Ramos (cell line): ENCODE results near the gene SLC26A9.

Experiments used
- in situ Hi-C: fragments of 300-500 bp; cut with MboI; formaldehyde crosslinking; loops from one replicate; pipeline ENCODE4 v1.14.3; 2022; ENCODE audit warnings: low sequenced_read_pairs; ENCODE audit not compliant: unreplicated experiment

Gene SLC26A9

GRCh38 chr1:205943245-205943644, at the start of gene SLC26A9:
SLC26A9 (minus strand) TSS chr1:205943456; CDS start chr1:205935820, 7,636 bp downstream.
- in situ Hi-C loops: no loop called here

GRCh38 chr1:205992218-205992882, 49.1 kb upstream of the SLC26A9 start:
- in situ Hi-C loops: no loop called here

GRCh38 chr1:205991237-205991636, 48.0 kb upstream of the SLC26A9 start:
- in situ Hi-C loops: no loop called here

- in situ Hi-C loops: no loop called here
Measured at GRCh38 chr1:205990226-205990625, 47.0 kb upstream of the SLC26A9 start.

GRCh38 chr1:205989786-205990185, 46.5 kb upstream of the SLC26A9 start:
- in situ Hi-C loops: no loop called here

GRCh38 chr1:205988585-205988995, 45.3 kb upstream of the SLC26A9 start:
- in situ Hi-C loops: no loop called here

GRCh38 chr1:205986861-205987260, 43.6 kb upstream of the SLC26A9 start:
- in situ Hi-C loops: no loop called here

- in situ Hi-C loops: no loop called here
Measured at GRCh38 chr1:205986292-205986691, 43.0 kb upstream of the SLC26A9 start.

GRCh38 chr1:205985330-205986005, 42.2 kb upstream of the SLC26A9 start:
- in situ Hi-C loops: no loop called here

GRCh38 chr1:205983925-205984725, 40.9 kb upstream of the SLC26A9 start:
- in situ Hi-C loops: loop anchor here (5.0 kb wide), 1 partner anchor 322 kb away; no protein-coding TSS in a partner anchor

- in situ Hi-C loops: loop anchor here (5.0 kb wide), 1 partner anchor 319 kb away; no protein-coding TSS in a partner anchor
Measured at GRCh38 chr1:205981257-205981656, 38.0 kb upstream of the SLC26A9 start.

GRCh38 chr1:205980237-205980870, 37.1 kb upstream of the SLC26A9 start:
- in situ Hi-C loops: loop anchor here (5.0 kb wide), 1 partner anchor 318 kb away; no protein-coding TSS in a partner anchor

GRCh38 chr1:205979301-205979700, 36.0 kb upstream of the SLC26A9 start:
- in situ Hi-C loops: no loop called here

- in situ Hi-C loops: no loop called here
Measured at GRCh38 chr1:205978676-205979075, 35.4 kb upstream of the SLC26A9 start.

- in situ Hi-C loops: no loop called here
Measured at GRCh38 chr1:205977402-205978014, 34.3 kb upstream of the SLC26A9 start.

GRCh38 chr1:205976708-205977401, 33.6 kb upstream of the SLC26A9 start:
- in situ Hi-C loops: no loop called here

- in situ Hi-C loops: no loop called here
Measured at GRCh38 chr1:205976036-205976435, 32.8 kb upstream of the SLC26A9 start.

GRCh38 chr1:205975387-205975998, 32.2 kb upstream of the SLC26A9 start:
- in situ Hi-C loops: no loop called here

GRCh38 chr1:205974712-205975111, 31.5 kb upstream of the SLC26A9 start:
- in situ Hi-C loops: loop anchor here (25.0 kb wide), 1 partner anchor 412 kb away; a partner anchor contains a TSS
